ENCODE measurements around the gene CSNK2A1.
A peak's percentile ranks its signal among the peaks of the same experiment; 100 is the strongest.

Gene CSNK2A1

GRCh38 chr20:544153-544725, 649 bp upstream of the CSNK2A1 start:
- no peak for DNase-seq (ENCODE audit: extremely low read depth, insufficient read length)
- Histone ChIP-seq H3K27me3 (replicated peaks; ENCODE audit: control insufficient read depth, insufficient read depth, low read length) (no peaks in the 10 kb centered on the region), H3K36me3 (ENCODE audit: control insufficient read depth, insufficient read depth, low read length) (peaks cover 4% of the 10 kb centered on the region; the same call in 1 of the 2 replicates), H3K4me3 (replicated peaks; ENCODE audit: low read depth, low read length) (no peak overlapping the region; the same call in 1 of the 2 replicates)
- TF ChIP-seq, protein P1, sequence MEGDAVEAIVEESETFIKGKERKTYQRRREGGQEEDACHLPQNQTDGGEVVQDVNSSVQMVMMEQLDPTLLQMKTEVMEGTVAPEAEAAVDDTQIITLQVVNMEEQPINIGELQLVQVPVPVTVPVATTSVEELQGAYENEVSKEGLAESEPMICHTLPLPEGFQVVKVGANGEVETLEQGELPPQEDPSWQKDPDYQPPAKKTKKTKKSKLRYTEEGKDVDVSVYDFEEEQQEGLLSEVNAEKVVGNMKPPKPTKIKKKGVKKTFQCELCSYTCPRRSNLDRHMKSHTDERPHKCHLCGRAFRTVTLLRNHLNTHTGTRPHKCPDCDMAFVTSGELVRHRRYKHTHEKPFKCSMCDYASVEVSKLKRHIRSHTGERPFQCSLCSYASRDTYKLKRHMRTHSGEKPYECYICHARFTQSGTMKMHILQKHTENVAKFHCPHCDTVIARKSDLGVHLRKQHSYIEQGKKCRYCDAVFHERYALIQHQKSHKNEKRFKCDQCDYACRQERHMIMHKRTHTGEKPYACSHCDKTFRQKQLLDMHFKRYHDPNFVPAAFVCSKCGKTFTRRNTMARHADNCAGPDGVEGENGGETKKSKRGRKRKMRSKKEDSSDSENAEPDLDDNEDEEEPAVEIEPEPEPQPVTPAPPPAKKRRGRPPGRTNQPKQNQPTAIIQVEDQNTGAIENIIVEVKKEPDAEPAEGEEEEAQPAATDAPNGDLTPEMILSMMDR (IDR thresholded peaks at IDR 0.05; ENCODE audit: insufficient read depth, low read length, poor library complexity, severe bottlenecking): no peak

- H3K4me3 ChIP-seq (replicated peaks; ENCODE audit: low read depth, low read length): peak overlapping the region; percentile 99
- TF ChIP-seq, protein P1 (IDR thresholded peaks at IDR 0.05; ENCODE audit: insufficient read depth, low read length, poor library complexity, severe bottlenecking): no peak
- no peaks in the 10 kb centered on the region for H3K27me3 ChIP-seq (replicated peaks; ENCODE audit: control insufficient read depth, insufficient read depth, low read length)
- DNase-seq (ENCODE audit: extremely low read depth, insufficient read length): no peak
- H3K36me3 ChIP-seq (ENCODE audit: control insufficient read depth, insufficient read depth, low read length): peaks cover 4% of the 10 kb centered on the region; the same call in 1 of the 2 replicates
Observed at GRCh38 chr20:542777-543368, 717 bp downstream of the CSNK2A1 start.

DNA sequence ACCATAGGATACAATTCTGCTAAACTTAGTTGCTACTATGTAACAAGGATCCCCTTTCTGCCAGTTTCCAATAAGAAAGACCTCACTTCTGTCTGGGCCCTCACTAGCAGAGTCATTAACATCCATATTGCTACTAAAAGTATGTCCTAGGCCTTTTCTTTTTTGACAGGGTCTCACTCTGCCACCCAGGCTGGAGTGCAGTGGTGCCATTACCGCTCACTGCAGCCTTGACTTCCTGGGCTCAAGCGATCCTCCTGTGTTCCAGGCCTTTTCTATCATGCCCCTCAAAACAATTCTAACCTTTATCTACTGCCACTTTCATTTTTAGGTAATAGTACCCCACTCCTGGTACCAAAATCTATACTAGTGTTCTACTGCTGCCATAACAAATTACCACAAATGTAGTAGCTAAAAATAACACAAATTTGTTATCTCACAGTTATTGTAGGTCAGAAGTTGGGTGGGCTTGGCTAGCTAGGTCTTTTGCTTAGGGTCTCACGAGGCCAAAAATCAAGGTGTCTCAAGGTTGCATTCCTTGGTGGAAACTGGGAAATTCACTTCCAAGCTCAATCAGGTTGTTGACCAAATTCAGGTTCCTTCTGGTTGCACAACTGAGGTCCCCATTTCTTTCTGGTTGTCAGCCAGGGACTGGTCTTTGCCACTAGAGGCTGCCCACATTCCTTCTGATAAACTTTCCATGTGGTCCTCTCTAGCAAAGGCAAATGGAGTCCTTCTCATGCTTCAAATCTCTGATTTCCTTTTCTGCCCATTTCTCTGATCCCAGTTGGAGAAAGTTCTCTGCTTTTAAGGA, 3.0 kb downstream of the CSNK2A1 start:
- TF ChIP-seq, protein P1 (IDR thresholded peaks at IDR 0.05; ENCODE audit: insufficient read depth, low read length, poor library complexity, severe bottlenecking): no peak
- Histone ChIP-seq H3K36me3 (ENCODE audit: control insufficient read depth, insufficient read depth, low read length) (peaks cover 4% of the 10 kb centered on the region; the same call in 1 of the 2 replicates), H3K27me3 (replicated peaks; ENCODE audit: control insufficient read depth, insufficient read depth, low read length) (no peaks in the 10 kb centered on the region), H3K4me3 (replicated peaks; ENCODE audit: low read depth, low read length) (no peak overlapping the region)
- DNase-seq (ENCODE audit: extremely low read depth, insufficient read length): no peak

GRCh38 chr20:539848-540247, 3.7 kb downstream of the CSNK2A1 start:
- H3K27me3 ChIP-seq (replicated peaks; ENCODE audit: control insufficient read depth, insufficient read depth, low read length): no peaks in the 10 kb centered on the region
- TF ChIP-seq, protein P1 (IDR thresholded peaks at IDR 0.05; ENCODE audit: insufficient read depth, low read length, poor library complexity, severe bottlenecking): no peak
- H3K4me3 ChIP-seq (replicated peaks; ENCODE audit: low read depth, low read length): no peak overlapping the region
- DNase-seq (ENCODE audit: extremely low read depth, insufficient read length): no peak
- H3K36me3 ChIP-seq (ENCODE audit: control insufficient read depth, insufficient read depth, low read length): peaks cover 4% of the 10 kb centered on the region; the same call in 1 of the 2 replicates

GRCh38 chr20:539191-539590, 4.4 kb downstream of the CSNK2A1 start:
- Histone ChIP-seq H3K4me3 (replicated peaks; ENCODE audit: low read depth, low read length) (no peak overlapping the region), H3K36me3 (ENCODE audit: control insufficient read depth, insufficient read depth, low read length) (peaks cover 4% of the 10 kb centered on the region; the same call in 1 of the 2 replicates), H3K27me3 (replicated peaks; ENCODE audit: control insufficient read depth, insufficient read depth, low read length) (no peaks in the 10 kb centered on the region)
- TF ChIP-seq, protein P1 (IDR thresholded peaks at IDR 0.05; ENCODE audit: insufficient read depth, low read length, poor library complexity, severe bottlenecking): no peak
- no peak for DNase-seq (ENCODE audit: extremely low read depth, insufficient read length)
